ENCODE data around the gene MRPS34.

MRPS34 gene

GRCh38 chr16:1768767-1769401 is 4.0 kb downstream of the MRPS34 start:
- DNase-seq, result no peak

DNA sequence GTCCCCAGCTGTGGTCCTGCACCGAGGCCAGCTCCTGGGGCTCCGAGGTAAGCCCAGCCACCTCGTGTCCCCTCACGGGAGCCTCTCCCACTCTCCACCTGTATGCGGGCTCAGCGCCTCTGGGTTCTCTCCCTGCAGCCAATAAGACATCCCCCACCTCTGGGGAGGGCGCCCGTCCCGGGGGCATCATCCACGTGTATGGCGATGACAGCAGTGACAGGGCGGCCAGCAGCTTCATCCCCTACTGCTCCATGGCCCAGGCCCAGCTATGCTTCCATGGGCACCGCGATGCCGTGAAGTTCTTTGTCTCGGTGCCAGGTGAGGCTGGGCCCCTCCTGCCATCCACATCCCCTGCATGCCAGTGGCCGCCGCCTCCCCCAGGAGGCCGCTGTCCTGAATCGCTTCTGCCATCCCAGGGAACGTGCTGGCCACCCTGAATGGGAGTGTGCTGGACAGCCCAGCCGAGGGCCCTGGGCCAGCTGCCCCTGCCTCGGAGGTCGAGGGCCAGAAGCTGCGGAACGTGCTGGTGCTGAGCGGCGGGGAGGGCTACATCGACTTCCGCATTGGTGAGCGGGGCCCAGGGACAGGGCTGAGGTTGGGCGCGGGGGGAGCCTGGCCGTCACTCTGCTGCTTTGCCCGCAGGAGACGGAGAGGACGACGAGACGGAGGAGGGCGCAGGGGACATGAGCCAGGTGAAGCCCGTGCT is 4.7 kb downstream of the MRPS34 start:
- no peak for DNase-seq

DNA sequence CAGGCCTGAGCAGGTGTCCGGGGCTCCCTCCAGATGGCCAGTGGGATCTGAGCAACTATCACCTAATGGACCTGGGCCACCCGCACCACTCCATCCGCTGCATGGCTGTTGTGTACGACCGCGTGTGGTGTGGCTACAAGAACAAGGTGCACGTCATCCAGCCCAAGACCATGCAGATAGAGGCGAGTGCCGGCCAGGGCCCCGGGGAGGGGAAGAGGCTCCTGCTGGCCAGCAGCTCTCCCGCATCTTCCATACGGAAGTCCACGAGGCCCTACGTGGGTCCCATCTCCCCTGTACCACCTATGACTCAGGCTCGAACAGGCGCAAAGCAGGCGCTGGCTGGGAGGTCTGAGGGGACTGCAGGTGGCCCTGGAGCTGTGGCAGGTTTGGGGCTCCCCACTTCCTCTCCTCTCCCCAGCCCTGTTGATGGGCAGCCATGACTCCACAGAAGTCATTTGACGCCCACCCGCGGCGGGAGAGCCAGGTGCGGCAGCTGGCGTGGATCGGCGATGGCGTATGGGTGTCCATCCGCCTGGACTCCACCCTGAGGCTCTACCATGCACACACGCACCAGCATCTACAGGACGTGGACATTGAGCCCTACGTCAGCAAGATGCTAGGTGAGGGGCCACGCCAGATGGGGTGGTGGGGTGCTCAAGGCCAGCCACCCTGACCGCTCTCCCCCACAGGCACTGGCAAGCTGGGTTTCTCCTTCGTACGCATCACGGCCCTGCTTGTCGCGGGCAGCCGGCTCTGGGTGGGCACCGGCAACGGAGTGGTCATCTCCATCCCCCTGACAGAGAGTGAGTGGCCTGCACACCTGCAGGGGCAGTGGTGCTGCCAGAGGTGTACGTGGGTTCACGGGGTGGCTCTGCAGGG is 5.6 kb downstream of the MRPS34 start:
- no peak for DNase-seq

DNA sequence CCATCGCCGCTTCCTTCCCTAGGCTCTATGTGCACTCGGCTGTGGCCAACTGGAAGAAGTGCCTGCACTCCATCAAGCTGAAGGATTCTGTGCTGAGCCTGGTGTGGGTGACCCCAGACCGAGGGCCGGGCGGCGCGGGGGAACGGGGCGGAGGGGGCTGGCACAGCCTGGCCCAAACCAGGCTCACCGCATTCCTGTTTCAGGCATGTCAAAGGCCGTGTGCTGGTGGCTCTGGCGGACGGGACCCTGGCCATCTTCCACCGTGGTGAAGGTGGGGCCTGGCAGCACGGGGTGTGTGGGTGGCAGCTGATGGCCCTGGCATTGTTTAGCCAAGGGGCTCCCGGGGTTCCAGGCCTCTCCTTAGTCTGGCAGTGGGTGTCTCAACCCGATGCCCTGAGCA is 6.2 kb downstream of the MRPS34 start:
- no peak for DNase-seq

DNA sequence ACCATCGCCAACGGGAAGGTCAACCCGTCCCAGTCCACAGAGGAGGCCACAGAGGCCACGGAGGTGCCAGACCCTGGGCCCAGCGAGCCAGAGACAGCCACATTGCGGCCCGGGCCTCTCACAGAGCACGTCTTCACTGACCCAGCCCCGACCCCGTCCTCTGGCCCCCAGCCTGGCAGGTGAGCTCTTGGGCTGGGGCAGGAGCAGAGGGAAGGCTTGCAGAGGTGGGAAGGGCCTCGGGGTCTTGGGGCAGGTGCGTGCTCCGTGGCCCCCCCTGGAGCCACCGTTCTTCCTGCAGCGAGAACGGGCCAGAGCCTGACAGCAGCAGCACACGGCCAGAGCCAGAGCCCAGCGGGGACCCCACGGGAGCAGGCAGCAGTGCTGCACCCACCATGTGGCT is 6.7 kb downstream of the MRPS34 start:
- DNase-seq, result no peak

- DNase-seq, result no peak
Measured at GRCh38 chr16:1765826-1766225, 7.1 kb downstream of the MRPS34 start.

DNA sequence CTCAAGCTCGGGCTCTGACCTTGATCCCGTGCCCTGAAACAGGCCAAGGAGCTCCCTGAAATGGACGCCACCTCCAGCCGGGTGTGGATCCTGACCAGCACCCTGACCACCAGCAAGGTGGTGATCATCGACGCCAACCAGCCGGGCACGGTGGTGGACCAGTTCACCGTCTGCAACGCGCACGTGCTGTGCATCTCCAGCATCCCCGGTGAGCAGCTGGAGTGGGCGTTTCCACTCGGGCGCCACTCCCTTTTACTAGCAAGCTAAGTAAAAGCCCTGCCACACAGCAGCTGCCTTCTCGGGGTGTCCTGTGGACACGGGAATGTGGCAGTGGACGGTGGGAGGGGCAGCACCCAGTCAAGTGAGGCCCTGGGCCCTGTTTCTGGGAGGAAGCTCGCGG is 8.0 kb downstream of the MRPS34 start:
- no peak for DNase-seq

GRCh38 chr16:1763521-1764511 is 9.1 kb downstream of the MRPS34 start:
- DNase-seq, result no peak

DNA sequence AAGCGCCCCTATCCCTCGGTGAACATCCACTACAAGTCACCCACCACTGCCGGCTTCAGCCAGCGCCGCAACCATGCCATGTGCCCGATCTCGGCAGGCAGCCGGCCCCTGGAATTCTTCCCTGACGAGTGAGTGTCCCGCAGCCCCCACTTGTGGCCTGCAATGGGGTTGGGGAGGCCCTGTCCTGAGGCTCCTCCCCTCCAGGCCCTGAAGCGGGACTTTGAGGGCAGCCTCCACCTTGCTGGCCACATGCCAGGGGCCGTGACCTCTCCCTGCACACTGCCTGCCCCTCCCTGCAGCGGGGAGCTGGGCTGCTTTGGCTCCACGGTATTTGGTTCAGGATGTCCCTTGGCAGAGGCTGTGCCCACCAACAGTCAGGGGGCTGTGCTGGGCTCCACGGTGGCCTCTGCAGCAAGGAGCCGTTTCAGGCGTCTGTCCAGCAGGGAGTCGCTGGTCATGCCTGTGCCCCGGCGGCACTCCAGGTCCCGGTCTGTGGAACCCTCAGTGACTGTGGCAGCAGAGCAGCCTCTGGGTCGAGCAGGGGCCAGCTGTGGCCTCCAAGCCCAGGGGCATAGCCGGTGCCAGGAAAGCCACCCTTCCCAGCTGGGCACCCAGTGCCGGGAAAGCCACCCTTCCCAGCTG is 9.9 kb downstream of the MRPS34 start:
- DNase-seq, result no peak

DNA sequence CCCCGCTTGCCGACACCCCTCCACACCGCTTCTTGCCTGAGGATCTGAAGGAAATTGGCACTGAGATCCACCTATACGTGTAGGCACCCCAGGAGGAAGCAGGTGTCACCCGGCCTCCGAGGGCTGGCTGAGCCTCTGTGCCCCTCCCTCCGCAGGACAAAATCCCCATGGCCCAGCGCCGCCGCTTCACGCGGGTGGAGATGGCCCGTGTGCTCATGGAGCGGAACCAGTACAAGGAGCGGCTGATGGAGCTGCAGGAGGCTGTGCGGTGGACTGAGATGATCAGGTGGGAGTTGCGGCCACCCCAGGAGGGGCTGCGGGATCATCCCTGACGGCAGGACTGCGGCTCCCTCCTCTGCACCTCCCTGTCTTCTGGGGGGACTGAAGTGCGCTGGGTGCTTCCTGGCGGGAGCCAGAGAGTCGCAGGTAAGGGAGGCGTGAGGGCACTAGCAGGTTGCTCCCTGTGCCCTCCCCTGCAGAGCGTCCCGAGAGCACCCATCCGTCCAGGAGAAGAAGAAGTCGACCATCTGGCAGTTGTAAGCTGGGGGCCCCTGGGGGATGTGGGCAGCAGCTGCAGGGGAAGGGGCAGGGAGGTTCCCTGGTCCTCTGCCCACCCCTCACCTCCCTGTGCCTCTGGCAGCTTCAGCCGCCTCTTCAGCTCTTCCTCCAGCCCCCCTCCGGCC is 10.6 kb downstream of the MRPS34 start:
- DNase-seq, result no peak

DNA sequence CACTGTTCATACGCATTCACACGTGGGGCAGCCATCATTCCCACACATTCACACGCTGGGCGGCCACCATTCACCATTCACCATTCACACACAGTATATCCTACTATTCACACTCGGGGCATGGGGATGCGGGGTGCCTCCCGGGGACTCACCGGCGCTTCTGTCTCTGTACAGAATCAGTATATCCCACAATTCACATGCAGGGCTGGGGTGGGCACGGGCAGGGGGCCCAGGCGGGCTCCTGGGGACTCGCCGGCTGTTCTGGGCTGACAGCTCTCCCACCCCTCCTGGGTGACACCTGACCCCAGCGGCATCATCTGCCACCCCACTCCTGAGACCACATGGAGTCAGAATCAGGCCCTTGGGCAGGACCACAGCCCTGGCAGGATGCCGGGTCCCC is 11.2 kb downstream of the MRPS34 start:
- DNase-seq, result no peak

DNA sequence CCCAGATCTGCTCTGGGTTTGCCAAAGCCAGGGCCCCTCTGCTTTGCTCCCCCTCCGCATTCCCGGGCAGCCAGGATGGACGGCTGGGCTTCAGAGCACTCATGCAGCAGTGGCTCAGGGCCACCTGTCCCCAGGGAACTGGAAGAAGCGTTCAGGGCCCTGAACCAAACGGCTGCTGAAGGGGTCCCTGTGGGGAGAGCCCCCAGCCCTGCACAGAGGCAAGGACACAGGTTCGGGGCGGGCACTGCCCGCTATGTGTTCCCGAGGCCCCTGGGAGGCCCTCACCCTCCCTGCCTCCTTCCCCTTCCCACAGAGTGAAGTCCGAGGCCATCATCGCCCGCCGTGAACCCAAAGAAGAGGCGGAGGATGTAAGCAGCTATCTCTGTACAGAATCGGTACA is 12.0 kb downstream of the MRPS34 start:
- no peak for DNase-seq

DNA sequence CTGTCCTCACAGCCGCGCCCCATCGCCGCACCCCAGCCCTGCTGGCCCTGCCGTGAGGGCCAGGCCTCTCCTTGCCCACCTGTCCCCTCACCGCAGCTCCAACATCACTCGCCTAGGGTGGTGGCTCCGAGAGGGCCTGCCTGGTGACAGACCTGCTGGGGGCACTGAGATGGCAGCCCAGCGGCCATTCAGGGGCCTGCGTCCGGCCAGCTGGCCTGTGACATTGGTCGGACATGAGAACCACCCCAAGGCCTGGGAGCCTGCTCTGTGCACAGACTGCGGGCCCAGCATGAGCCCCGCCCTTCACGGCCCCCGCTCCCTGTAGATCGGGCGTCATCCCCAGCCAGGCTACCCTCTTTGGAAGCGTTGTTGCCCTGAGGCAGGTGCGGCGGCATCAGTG is 13.4 kb downstream of the MRPS34 start:
- no peak for DNase-seq

- no peak for DNase-seq
Measured at GRCh38 chr16:1758923-1759322, 14.0 kb downstream of the MRPS34 start.

GRCh38 chr16:1757714-1758461 is 15.0 kb downstream of the MRPS34 start:
- no peak for DNase-seq

- no peak for DNase-seq
Measured at GRCh38 chr16:1754204-1754603, 18.7 kb downstream of the MRPS34 start.

- DNase-seq, result no peak
Measured at GRCh38 chr16:1752853-1753252, 20.1 kb downstream of the MRPS34 start.

DNA sequence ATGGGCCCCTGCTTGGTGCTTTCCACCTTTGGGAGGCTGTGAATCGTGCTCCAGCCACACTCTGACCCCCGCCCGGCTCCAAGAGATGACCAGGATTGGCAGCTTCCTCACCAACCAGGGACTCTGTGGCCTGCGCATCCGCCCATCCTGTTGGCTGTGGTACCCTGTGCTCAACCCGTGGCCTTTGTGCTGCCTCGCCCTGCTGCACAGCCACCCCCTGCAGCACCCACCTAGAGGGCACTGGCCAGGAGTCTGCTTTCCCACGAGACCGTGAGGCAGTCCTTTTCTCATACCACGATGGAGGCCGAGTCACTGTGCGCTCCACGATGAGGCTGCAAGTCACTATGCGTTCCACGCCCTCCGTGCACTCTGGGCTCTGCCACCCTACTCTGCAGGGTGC is 21.0 kb downstream of the MRPS34 start:
- DNase-seq, result no peak

- DNase-seq, result no peak
Measured at GRCh38 chr16:1749152-1750117, 23.5 kb downstream of the MRPS34 start.

- no peak for DNase-seq
Measured at GRCh38 chr16:1747934-1748333, 25.0 kb downstream of the MRPS34 start.

Measured in activated CD4-positive, alpha-beta T cell treated with anti-CD3 and anti-CD28 coated beads, Interleukin-10, Interleukin-2, amounts not matched to agents 100 ng/mL and 50 ng/mL, durations not matched to agents 16 hours and 8 hours (primary cell).